ENCODE measurements around the gene C10orf62. TPM values are rescaled to one million over a fixed set of nuclear protein-coding genes. Genes with fewer than 3 reads are reported as not detected.

The C10orf62 gene
- total RNA-seq, 2 donors from 2014 or later, result 1.3 TPM; not detected in 1

Other genes with a start within 250 kb of the C10orf62 start
- gene RRP12, start 188.4 kb upstream of the C10orf62 start, total RNA-seq, result 10 to 100 TPM; 13.0 to 22.1 TPM
- 10 to 100 TPM; 52.7 to 66.7 TPM for gene PGAM1, start 163.5 kb upstream of the C10orf62 start, total RNA-seq
- gene EXOSC1, start 143.7 kb upstream of the C10orf62 start, total RNA-seq, result 10 to 100 TPM; 20.8 to 33.2 TPM
- gene ZDHHC16, start 143.5 kb upstream of the C10orf62 start, total RNA-seq, result 10 to 100 TPM; 17.5 to 18.2 TPM
- gene MMS19, start 91.3 kb upstream of the C10orf62 start, total RNA-seq, result 10 to 100 TPM; 44.6 to 60.0 TPM
- 10 to 100 TPM in 1 of 2 donors, 1 to 10 TPM in 1; 9.1 to 33.9 TPM for gene UBTD1, start 90.8 kb upstream of the C10orf62 start, total RNA-seq
- not detected for gene ANKRD2, start 16.9 kb upstream of the C10orf62 start, total RNA-seq
- 10 to 100 TPM in 1 of 2 donors, 1 to 10 TPM in 1; 7.3 to 16.3 TPM for gene HOGA1, start 5.3 kb upstream of the C10orf62 start, total RNA-seq
- gene MORN4, start 43.8 kb downstream of the C10orf62 start, total RNA-seq, result 1 to 10 TPM; 4.9 to 8.3 TPM
- 1 to 10 TPM; 3.6 to 5.7 TPM for gene PI4K2A, start 51.0 kb downstream of the C10orf62 start, total RNA-seq
- gene AVPI1, start 97.5 kb downstream of the C10orf62 start, total RNA-seq, result 10 to 100 TPM in 1 of 2 donors, 1 to 10 TPM in 1; 5.7 to 14.8 TPM
- 1 to 10 TPM; 4.3 to 6.5 TPM for gene MARVELD1, start 124.0 kb downstream of the C10orf62 start, total RNA-seq
- 10 to 100 TPM; 14.8 to 32.6 TPM for gene ZFYVE27, start 147.4 kb downstream of the C10orf62 start, total RNA-seq
- 100 to 1,000 TPM; 163 to 226 TPM for gene SFRP5, start 182.3 kb downstream of the C10orf62 start, total RNA-seq

Data from body of pancreas (tissue), 2 donors.